ENCODE results near the gene AFM. TPM values are rescaled to one million over a fixed set of nuclear protein-coding genes. Genes with fewer than 3 reads are reported as not detected.

AFM gene
- not detected in 2 replicates for polyA plus RNA-seq (2011; rRNA removed)
- polyA plus RNA-seq (2012; cell fraction: cytosol; rRNA removed): not detected in 2 replicates
- not detected in 2 replicates for polyA plus RNA-seq (2012; cell fraction: nucleus; rRNA removed)
- not detected in 3 replicates for polyA plus RNA-seq (2017; fragmentation: RNase III; extraction: RNeasy Plus Mini Kit Qiagen cat#74134 plus additional on column Dnase treatment)
- not detected in 2 replicates for polyA minus RNA-seq (2011; rRNA and poly(A)+ RNA removed)

GRCh38 chr4:73481358-73481757 is at the start of gene AFM:
Gene AFM (plus strand): TSS chr4:73481745. CDS start chr4:73481776, 31 bp downstream.
- FAIRE-seq: no peak
- CTCF ChIA-PET: no interaction called here
- ATAC-seq: no peak
- TF ChIP-seq USF2 (IDR thresholded peaks at IDR 0.05): no peak
- no peak for TF ChIP-seq EP300 (IDR thresholded peaks at IDR 0.05)
- no peak for TF ChIP-seq HDAC2 (IDR thresholded peaks at IDR 0.05)
- no peak for TF ChIP-seq KDM5A (IDR thresholded peaks at IDR 0.05)
- no peak for TF ChIP-seq HMGXB4 (CRISPR knock-in tag; IDR thresholded peaks at IDR 0.05; ENCODE audit: borderline replicate concordance)
- TF ChIP-seq HOXA7 (CRISPR knock-in tag; IDR thresholded peaks at IDR 0.05): no peak
- POLR2A ChIA-PET: no interaction called here
- Histone ChIP-seq H3K27ac (no peak within 1 kb of the TSS), H3K4me1 (no peaks in the 10 kb centered on the region), H3K4me3 (no peak within 1 kb of the TSS), H3K9me3 (no peaks in the 10 kb centered on the region), H3K4me2 (no peak within 1 kb of the TSS)
- no peak for DNase-seq (ENCODE audit: low read depth in 1 of 2, low spot score in 1 of 2)
- WGBS (ENCODE audit: missing lambda C conversion rate): 45% methylated on average over 2 of the region's 2 CpGs

- Histone ChIP-seq H3K9me3 (no peaks in the 10 kb centered on the region), H3K27ac (no peak overlapping the region), H3K4me2 (no peak overlapping the region), H3K4me1 (no peaks in the 10 kb centered on the region), H3K4me3 (no peak overlapping the region)
- DNase-seq (ENCODE audit: low read depth in 1 of 2, low spot score in 1 of 2): no peak
- TF ChIP-seq CTCF (IDR thresholded peaks at IDR 0.05) (no peak), E2F6 (IDR thresholded peaks at IDR 0.05; ENCODE audit: borderline replicate concordance, low read depth) (no peak), NR3C1 (IDR thresholded peaks at IDR 0.05) (no peak)
- CTCF ChIA-PET: interaction anchor here (2.2 kb wide), 1 partner anchor 14 kb away, joined by 8 read pairs; no protein-coding TSS in a partner anchor
- ATAC-seq: no peak
- no peak for FAIRE-seq
- 44% methylated on average over 1 of the region's 1 CpG for WGBS (ENCODE audit: missing lambda C conversion rate)
- POLR2A ChIA-PET: no interaction called here
These were observed 49.8 kb upstream of the AFM start for GRCh38 chr4:73431813-73432168.

GRCh38 chr4:73432169-73433000 is 49.2 kb upstream of the AFM start:
- DNase-seq (ENCODE audit: low read depth in 1 of 2, low spot score in 1 of 2): no peak
- CTCF ChIA-PET: interaction anchor here (1.1 to 2.2 kb wide), 3 partner anchors 8 to 18 kb away, joined by 3 to 8 read pairs (median 3); no protein-coding TSS in a partner anchor
- H3K9me3 ChIP-seq: no peaks in the 10 kb centered on the region
- ATAC-seq: no peak
- POLR2A ChIA-PET: no interaction called here
- no peak overlapping the region for H3K4me2 ChIP-seq
- no peak overlapping the region for H3K4me3 ChIP-seq
- TF ChIP-seq ATOH8 (CRISPR knock-in tag; IDR thresholded peaks at IDR 0.05; ENCODE audit: low read depth) (no peak), EHF (CRISPR knock-in tag; IDR thresholded peaks at IDR 0.05) (no peak), JUN (IDR thresholded peaks at IDR 0.05) (no peak), FOSB (CRISPR knock-in tag; IDR thresholded peaks at IDR 0.05) (no peak), HMGXB4 (CRISPR knock-in tag; IDR thresholded peaks at IDR 0.05; ENCODE audit: borderline replicate concordance) (no peak), ZNF302 (CRISPR knock-in tag; IDR thresholded peaks at IDR 0.05) (no peak), MAX (IDR thresholded peaks at IDR 0.05) (no peak)
- H3K27ac ChIP-seq: no peak overlapping the region
- WGBS (ENCODE audit: missing lambda C conversion rate): 33% methylated on average over 5 of the region's 5 CpGs
- no peaks in the 10 kb centered on the region for H3K4me1 ChIP-seq
- no peak for FAIRE-seq

Data from A549 (cell line).